HepG2 (cell line): ENCODE measurements around the gene SNX12. TPM values are rescaled to one million over a fixed set of nuclear protein-coding genes. Genes with fewer than 3 reads are reported as not detected.

Experiments
- ATAC-seq: fragments of 200-7000 bp; cut with Tn5 transposase; 3 replicates; pipeline ENCODE4 v1.9.1; 2020; ENCODE audit warnings: mild to moderate bottlenecking, moderate library complexity
- BruUV-seq: library from RNA; stranded (reverse); fragments of 400-500 nt; replicated peaks from 2 replicates; lab custom pipeline; 2021; lab: Mats Ljungman, UMichigan
- CTCF ChIA-PET: fragments of 300-600 bp; formaldehyde crosslinking; extraction: SDS; loops from one replicate; lab custom pipeline; 2021; ENCODE audit warnings: low total read pairs, inconsistent platforms, low intra/inter-chr PET ratio; lab: Yijun Ruan, JAX
- POLR2A ChIA-PET: fragments of 350-600 bp; sonication (Branson Sonifier 250); formaldehyde crosslinking; loops from one replicate; lab custom pipeline; 2020; ENCODE audit warnings: antibody characterized with exemption, inconsistent platforms; lab: Yijun Ruan, JAX
- DNase-seq: peaks from one replicate; pipeline ENCODE4 v3.0.0-alpha.2; 2015; ENCODE audit warnings: low spot score
- FAIRE-seq: peaks from 3 replicates; lab custom pipeline; 2011; peaks lifted over from hg19 to GRCh38; lab: Jason Lieb, UNC
- H2AFZ ChIP-seq: one replicate; pipeline ENCODE4 v1.6.1; 2011; ENCODE audit warnings: low read length, inconsistent platforms
- H3K27ac ChIP-seq: fragments of 300-600 bp; 3 replicates; pipeline ENCODE4 v1.8.0; 2011; ENCODE audit warnings: mixed run types, mild to moderate bottlenecking, mixed read lengths, low read length, inconsistent platforms; ENCODE audit not compliant: insufficient read depth; ENCODE audit errors: extremely low read length
- H3K27me3 ChIP-seq, 2 experiments: fragments of 200-600 bp in 1 of 2; 2 replicates in 1 of 2; 3 replicates in 1 of 2; pipeline versions ENCODE4 v1.6.0 to v1.8.0; 2011; ENCODE audit warnings: low read length in 2 of 2, mild to moderate bottlenecking in 2 of 2, moderate library complexity in 2 of 2, inconsistent platforms in 1 of 2; ENCODE audit not compliant: insufficient read depth in 2 of 2, control insufficient read depth in 1 of 2
- H3K36me3 ChIP-seq, 2 experiments: fragments of 200-600 bp in 1 of 2; replicated peaks in 1 of 2; 2 replicates in 1 of 2; 3 replicates in 1 of 2; pipeline versions ENCODE4 v1.5.1 to v1.8.0; 2011; ENCODE audit warnings: low read length in 2 of 2, inconsistent platforms in 1 of 2; ENCODE audit not compliant: insufficient read depth in 2 of 2, control insufficient read depth in 1 of 2
- H3K4me1 ChIP-seq: 2 replicates; pipeline ENCODE4 v1.5.1; 2012; ENCODE audit warnings: low read length, inconsistent platforms; ENCODE audit not compliant: insufficient read depth
- H3K4me2 ChIP-seq: 2 replicates; pipeline ENCODE4 v1.6.0; 2011; ENCODE audit warnings: low read depth, low read length, inconsistent platforms
- H3K4me3 ChIP-seq, 3 experiments: fragments of 200-600 bp in 1 of 3; sonication (generic), shearing (Covaris generic) in 1 of 3; replicated peaks in 1 of 3; 2 replicates each; pipeline ENCODE4 v1.5.1; 2011 to 2016; ENCODE audit warnings: low read length in 3 of 3, inconsistent platforms in 2 of 3, low read depth in 2 of 3, mild to moderate bottlenecking in 2 of 3, control low read depth in 1 of 3, mixed read lengths in 1 of 3; ENCODE audit not compliant: insufficient read depth in 1 of 3
- H3K79me2 ChIP-seq: one replicate; pipeline ENCODE4 v1.6.1; 2011; ENCODE audit warnings: low read length, inconsistent platforms; ENCODE audit not compliant: insufficient read depth
- H3K9ac ChIP-seq: 2 replicates; pipeline ENCODE4 v1.6.0; 2011; ENCODE audit warnings: mild to moderate bottlenecking, low read depth, low read length, inconsistent platforms; ENCODE audit not compliant: insufficient read depth
- H3K9me3 ChIP-seq: 2 replicates; pipeline ENCODE4 v1.5.1; 2012; ENCODE audit warnings: mild to moderate bottlenecking, low read length
- H4K20me1 ChIP-seq: 2 replicates; pipeline ENCODE4 v1.6.0; 2011; ENCODE audit warnings: inconsistent platforms, mild to moderate bottlenecking, low read length, moderate library complexity; ENCODE audit not compliant: insufficient read depth
- CREM ChIP-seq, 2 experiments: sonication (generic) in 1 of 2; formaldehyde crosslinking in 1 of 2; IDR thresholded peaks; 2 replicates each; pipeline versions ENCODE4 v1.4.0 to v1.6.1; 2016 to 2020; ENCODE audit warnings: antibody characterized with exemption in 1 of 2, mild to moderate bottlenecking in 1 of 2, missing genetic modification reagents in 1 of 2
- FOXP1 ChIP-seq, 2 experiments: fragments of 450-650 bp in 1 of 2; IDR thresholded peaks; 2 replicates each; pipeline ENCODE4 v1.6.1; 2017 to 2018; ENCODE audit warnings: antibody characterized with exemption in 1 of 2
- HNF4A ChIP-seq: sonication (generic); formaldehyde crosslinking; IDR thresholded peaks from 2 replicates; pipeline ENCODE4 v1.4.0; 2020; ENCODE audit warnings: missing genetic modification reagents
- HNRNPK ChIP-seq: fragments of 200-400 bp; formaldehyde crosslinking; IDR thresholded peaks from 2 replicates; pipeline ENCODE4 v1.6.1; 2018; ENCODE audit warnings: low read length, low read depth, moderate library complexity, mild to moderate bottlenecking; ENCODE audit not compliant: poor library complexity, severe bottlenecking
- MED1 ChIP-seq: sonication (generic); formaldehyde crosslinking; IDR thresholded peaks from 2 replicates; pipeline ENCODE4 v1.4.0; 2020; ENCODE audit warnings: missing genetic modification reagents
- ZNF460 ChIP-seq: sonication (generic); formaldehyde crosslinking; IDR thresholded peaks from 2 replicates; pipeline ENCODE4 v1.5.1; 2020; ENCODE audit warnings: missing genetic modification reagents, mild to moderate bottlenecking, borderline replicate concordance
- ZNF484 ChIP-seq: sonication (generic); formaldehyde crosslinking; IDR thresholded peaks from 2 replicates; pipeline ENCODE4 v1.5.1; 2020; ENCODE audit warnings: mild to moderate bottlenecking, low read depth, missing genetic modification reagents, borderline replicate concordance
- ZNF546 ChIP-seq: sonication (generic); formaldehyde crosslinking; conservative IDR thresholded peaks from 2 replicates; pipeline ENCODE4 v1.8.1; 2023; ENCODE audit warnings: mild to moderate bottlenecking, missing genetic modification reagents
- ZNF607 ChIP-seq: sonication (generic); formaldehyde crosslinking; IDR thresholded peaks from 2 replicates; pipeline ENCODE4 v1.5.1; 2020; ENCODE audit warnings: missing genetic modification reagents, mild to moderate bottlenecking, borderline replicate concordance
- ZNF660 ChIP-seq: sonication (generic); formaldehyde crosslinking; IDR thresholded peaks from 2 replicates; pipeline ENCODE4 v1.5.1; 2020; ENCODE audit warnings: mild to moderate bottlenecking, low read depth, missing genetic modification reagents, borderline replicate concordance
- ZNF703 ChIP-seq: sonication (generic); formaldehyde crosslinking; IDR thresholded peaks from 2 replicates; pipeline ENCODE4 v1.5.1; 2020; ENCODE audit warnings: missing genetic modification reagents, mild to moderate bottlenecking, moderate library complexity, borderline replicate concordance
- ZNF777 ChIP-seq: sonication (generic); formaldehyde crosslinking; IDR thresholded peaks from 2 replicates; pipeline ENCODE4 v1.4.0; 2020; ENCODE audit warnings: missing genetic modification reagents
- ZNF850 ChIP-seq: sonication (generic); formaldehyde crosslinking; conservative IDR thresholded peaks from 2 replicates; pipeline ENCODE4 v1.9.0; 2021; ENCODE audit warnings: mild to moderate bottlenecking, missing genetic modification reagents
- WGBS: methylation state at CpG from one replicate; pipeline ENCODE4 v1.1.6; 2017; ENCODE audit warnings: low lambda C conversion rate; 5-methylcytosine and 5-hydroxymethylcytosine counted together
- in situ Hi-C: cut with HindIII; loops from 2 replicates; pipeline ENCODE4 v1.10.0; 2017; ENCODE audit warnings: low pct_unique_long_range_greater_than_20kb; ENCODE audit not compliant: extremely low pct_ligation_motif_present
- intact Hi-C: fragments of 100-400 bp; cut with micrococcal nuclease; formaldehyde crosslinking; loops from one replicate; pipeline ENCODE4 v1.10.0; 2022; ENCODE audit not compliant: unreplicated experiment
- polyA plus RNA-seq, 8 experiments: library from polyadenylated mRNA; depleted of rRNA in 3 of 8; stranded (reverse) in 7 of 8; unstranded in 1 of 8; fragments of >200 nt; fragmentation: Illumina TruSeq in 4 of 8; extraction: Trizol in 4 of 8; gene quantifications; 2 replicates each; pipeline versions ENCODE4 v1.2.1 to v1.2.3, GENCODE V29; 2011 to 2016; ENCODE audit warnings: low read depth in 4 of 8, missing spikeins in 1 of 8, mixed read lengths in 1 of 8; ENCODE audit not compliant: insufficient read depth in 1 of 8
- total RNA-seq, 5 experiments: library from RNA; depleted of rRNA; stranded (reverse); fragments of >200 nt; fragmentation: Illumina TruSeq; extraction: Trizol; gene quantifications; 2 replicates each; pipeline ENCODE4 v1.2.3, GENCODE V29; 2016; ENCODE audit warnings: low read depth in 1 of 5
- TF ChIP-seq, protein P1 (sequence below): sonication (generic); formaldehyde crosslinking; conservative IDR thresholded peaks from 2 replicates; pipeline ENCODE4 v1.4.0; 2020; ENCODE audit warnings: missing genetic modification reagents
- TF ChIP-seq, protein P2 (sequence below): sonication (generic); formaldehyde crosslinking; conservative IDR thresholded peaks from 2 replicates; pipeline ENCODE4 v1.8.0; 2022; ENCODE audit warnings: low read depth, missing genetic modification reagents

Gene SNX12
- total and polyA plus RNA-seq, 2 of the 13 experiments (the other 11 are each of a cell fraction or from before 2014, with no cell fraction given) = 30.3 to 42.2 TPM

DNA sequence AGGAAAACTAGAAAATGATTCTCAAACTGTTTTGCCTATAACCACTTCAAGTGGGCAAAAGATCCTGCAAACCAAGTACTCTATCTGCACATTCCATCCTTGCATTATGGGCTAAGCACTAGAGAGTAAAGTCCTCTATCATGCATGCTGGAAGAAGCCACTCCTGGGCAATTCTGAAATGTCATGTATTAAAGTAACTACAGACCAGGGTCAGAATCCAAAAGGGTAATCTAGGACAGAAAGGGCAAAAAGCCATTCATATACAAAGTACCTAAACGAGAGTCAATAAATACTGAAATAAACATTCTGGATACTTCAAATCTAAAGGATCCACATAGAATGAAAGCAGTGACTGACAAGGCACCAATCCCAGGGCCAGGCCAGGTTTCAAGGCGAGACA lies 1.0 kb downstream of the SNX12 start:
- no TSS peak for BruUV-seq
- H3K9ac ChIP-seq = peak overlapping the region; percentile 66

DNA sequence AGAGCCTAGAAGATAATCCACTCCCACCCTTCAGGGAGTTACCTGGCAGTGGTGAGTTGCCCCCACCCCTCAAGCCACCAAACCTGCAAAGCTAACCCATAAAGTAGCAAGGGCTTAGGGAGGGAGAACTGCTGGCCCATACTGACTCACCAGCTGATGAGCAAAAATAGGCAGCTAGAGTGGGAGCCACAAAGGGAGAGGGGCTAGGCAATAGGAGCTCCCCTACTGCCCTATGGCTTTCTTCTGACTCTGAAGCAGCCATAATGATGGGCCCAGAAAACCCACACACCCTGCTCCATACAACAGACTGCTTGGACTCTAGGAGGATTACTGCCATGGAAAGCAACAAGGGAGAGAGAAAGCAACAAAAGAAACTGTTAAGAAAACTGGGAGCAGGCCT lies 8.0 kb downstream of the SNX12 start:
- Histone ChIP-seq H3K36me3 (peaks cover 2 to 8% of the 10 kb centered on the region in 2 experiments; a peak in 2 of 5 replicates), H3K27ac (no peak overlapping the region), H3K79me2 (peaks cover 4% of the 10 kb centered on the region), H3K4me2 (no peak overlapping the region), H3K9me3 (no peaks in the 10 kb centered on the region), H4K20me1 (no peaks in the 10 kb centered on the region), H2AFZ (no peak overlapping the region), H3K4me3 (no peak overlapping the region), H3K4me1 (no peaks in the 10 kb centered on the region), H3K27me3 (no peaks in the 10 kb centered on the region), H3K9ac (no peak overlapping the region)
- ATAC-seq (no peak), DNase-seq (no peak), FAIRE-seq (no peak)
- no TSS peak for BruUV-seq
- in situ Hi-C loops (no loop called here), intact Hi-C loops (no loop called here)
- TF ChIP-seq ZNF460 (CRISPR knock-in tag) (no peak), ZNF484 (CRISPR knock-in tag) (no peak), HNRNPK (no peak), ZNF703 (no peak), ZNF777 (CRISPR knock-in tag) (no peak), CREM (IDR thresholded peaks at IDR 0.05) (no peak), CREM (CRISPR knock-in tag; IDR thresholded peaks at IDR 0.05) (no peak), ZNF607 (CRISPR knock-in tag) (no peak), HNF4A (CRISPR knock-in tag) (no peak), ZNF546 (no peak), ZNF850 (no peak), FOXP1 (IDR thresholded peaks at IDR 0.05) (no peak), FOXP1 (CRISPR knock-in tag; IDR thresholded peaks at IDR 0.05) (no peak), ZNF660 (no peak)
- TF ChIP-seq, protein P1, sequence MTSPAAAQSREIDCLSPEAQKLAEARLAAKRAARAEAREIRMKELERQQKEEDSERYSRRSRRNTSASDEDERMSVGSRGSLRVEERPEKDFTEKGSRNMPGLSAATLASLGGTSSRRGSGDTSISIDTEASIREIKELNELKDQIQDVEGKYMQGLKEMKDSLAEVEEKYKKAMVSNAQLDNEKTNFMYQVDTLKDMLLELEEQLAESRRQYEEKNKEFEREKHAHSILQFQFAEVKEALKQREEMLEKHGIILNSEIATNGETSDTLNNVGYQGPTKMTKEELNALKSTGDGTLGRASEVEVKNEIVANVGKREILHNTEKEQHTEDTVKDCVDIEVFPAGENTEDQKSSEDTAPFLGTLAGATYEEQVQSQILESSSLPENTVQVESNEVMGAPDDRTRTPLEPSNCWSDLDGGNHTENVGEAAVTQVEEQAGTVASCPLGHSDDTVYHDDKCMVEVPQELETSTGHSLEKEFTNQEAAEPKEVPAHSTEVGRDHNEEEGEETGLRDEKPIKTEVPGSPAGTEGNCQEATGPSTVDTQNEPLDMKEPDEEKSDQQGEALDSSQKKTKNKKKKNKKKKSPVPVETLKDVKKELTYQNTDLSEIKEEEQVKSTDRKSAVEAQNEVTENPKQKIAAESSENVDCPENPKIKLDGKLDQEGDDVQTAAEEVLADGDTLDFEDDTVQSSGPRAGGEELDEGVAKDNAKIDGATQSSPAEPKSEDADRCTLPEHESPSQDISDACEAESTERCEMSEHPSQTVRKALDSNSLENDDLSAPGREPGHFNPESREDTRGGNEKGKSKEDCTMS (CRISPR knock-in tag) = no peak
- TF ChIP-seq, protein P2, sequence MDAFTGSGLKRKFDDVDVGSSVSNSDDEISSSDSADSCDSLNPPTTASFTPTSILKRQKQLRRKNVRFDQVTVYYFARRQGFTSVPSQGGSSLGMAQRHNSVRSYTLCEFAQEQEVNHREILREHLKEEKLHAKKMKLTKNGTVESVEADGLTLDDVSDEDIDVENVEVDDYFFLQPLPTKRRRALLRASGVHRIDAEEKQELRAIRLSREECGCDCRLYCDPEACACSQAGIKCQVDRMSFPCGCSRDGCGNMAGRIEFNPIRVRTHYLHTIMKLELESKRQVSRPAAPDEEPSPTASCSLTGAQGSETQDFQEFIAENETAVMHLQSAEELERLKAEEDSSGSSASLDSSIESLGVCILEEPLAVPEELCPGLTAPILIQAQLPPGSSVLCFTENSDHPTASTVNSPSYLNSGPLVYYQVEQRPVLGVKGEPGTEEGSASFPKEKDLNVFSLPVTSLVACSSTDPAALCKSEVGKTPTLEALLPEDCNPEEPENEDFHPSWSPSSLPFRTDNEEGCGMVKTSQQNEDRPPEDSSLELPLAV (CRISPR knock-in tag) = no peak
- CTCF ChIA-PET = no interaction called here
- POLR2A ChIA-PET = no interaction called here

More for the DNA sequence above, 1.0 kb downstream of the SNX12 start:
- TF ChIP-seq MED1 (CRISPR knock-in tag) = no peak
- peak; percentile 17; the same call in 1 of the 2 replicates for TF ChIP-seq HNF4A (CRISPR knock-in tag)
- ChIA-PET CTCF (no interaction called here), POLR2A (interaction anchor here (1.2 kb wide), 1 partner anchor 51 kb away, joined by 4 read pairs; the partner anchor contains the start of gene MED12)
- no peaks in the 10 kb centered on the region; a peak in 1 of 5 replicates for H3K27me3 ChIP-seq
- FAIRE-seq (no peak), ATAC-seq (no peak), DNase-seq (no peak)
- no peaks in the 10 kb centered on the region for H4K20me1 ChIP-seq
- peak overlapping the region; percentile 80 for H3K4me2 ChIP-seq
- 8% methylated on average over 1 of the region's 2 CpGs for WGBS
- no peaks in the 10 kb centered on the region for H3K36me3 ChIP-seq
- in situ Hi-C loops = no loop called here
- H3K27ac ChIP-seq = peak overlapping the region; percentile 57
- intact Hi-C loops = no loop called here
- H3K4me3 ChIP-seq = peak overlapping the region; percentile 68 to 74 (median 72)
- peaks cover 7% of the 10 kb centered on the region for H3K4me1 ChIP-seq
- no peak overlapping the region for H2AFZ ChIP-seq
- peaks cover 20% of the 10 kb centered on the region for H3K79me2 ChIP-seq
- H3K9me3 ChIP-seq = no peaks in the 10 kb centered on the region
